Epithelial cell of proximal tubule (primary cell): ENCODE data around the gene HYCC1. TPM values are rescaled to one million over a fixed set of nuclear protein-coding genes. Genes with fewer than 3 reads are reported as not detected.

ENCODE experiments used
- DNase-seq: peaks from one replicate; pipeline ENCODE4 v3.0.0-alpha.2; 2011; ENCODE audit warnings: low read depth
- H3K4me3 ChIP-seq: 2 replicates; pipeline ENCODE4 v1.5.1; 2011; ENCODE audit warnings: low read depth, mild to moderate bottlenecking, low read length
- total RNA-seq: library from RNA; depleted of rRNA; stranded (reverse); fragments of >200 nt; gene quantifications from 2 replicates; pipeline ENCODE4 v1.2.3, GENCODE V29; 2015
- TF ChIP-seq, protein P1 (sequence below): conservative IDR thresholded peaks from 2 replicates; pipeline ENCODE4 v1.5.1; 2012; ENCODE audit warnings: low read depth, mild to moderate bottlenecking, low read length

Gene HYCC1
- total RNA-seq, 1 donor from 2014 or later: 29.7 TPM

GRCh38 chr7:22996470-22996869 is 17.5 kb downstream of the HYCC1 start:
- TF ChIP-seq, protein P1, sequence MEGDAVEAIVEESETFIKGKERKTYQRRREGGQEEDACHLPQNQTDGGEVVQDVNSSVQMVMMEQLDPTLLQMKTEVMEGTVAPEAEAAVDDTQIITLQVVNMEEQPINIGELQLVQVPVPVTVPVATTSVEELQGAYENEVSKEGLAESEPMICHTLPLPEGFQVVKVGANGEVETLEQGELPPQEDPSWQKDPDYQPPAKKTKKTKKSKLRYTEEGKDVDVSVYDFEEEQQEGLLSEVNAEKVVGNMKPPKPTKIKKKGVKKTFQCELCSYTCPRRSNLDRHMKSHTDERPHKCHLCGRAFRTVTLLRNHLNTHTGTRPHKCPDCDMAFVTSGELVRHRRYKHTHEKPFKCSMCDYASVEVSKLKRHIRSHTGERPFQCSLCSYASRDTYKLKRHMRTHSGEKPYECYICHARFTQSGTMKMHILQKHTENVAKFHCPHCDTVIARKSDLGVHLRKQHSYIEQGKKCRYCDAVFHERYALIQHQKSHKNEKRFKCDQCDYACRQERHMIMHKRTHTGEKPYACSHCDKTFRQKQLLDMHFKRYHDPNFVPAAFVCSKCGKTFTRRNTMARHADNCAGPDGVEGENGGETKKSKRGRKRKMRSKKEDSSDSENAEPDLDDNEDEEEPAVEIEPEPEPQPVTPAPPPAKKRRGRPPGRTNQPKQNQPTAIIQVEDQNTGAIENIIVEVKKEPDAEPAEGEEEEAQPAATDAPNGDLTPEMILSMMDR: no peak
- H3K4me3 ChIP-seq: no peak overlapping the region
- DNase-seq: no peak

DNA sequence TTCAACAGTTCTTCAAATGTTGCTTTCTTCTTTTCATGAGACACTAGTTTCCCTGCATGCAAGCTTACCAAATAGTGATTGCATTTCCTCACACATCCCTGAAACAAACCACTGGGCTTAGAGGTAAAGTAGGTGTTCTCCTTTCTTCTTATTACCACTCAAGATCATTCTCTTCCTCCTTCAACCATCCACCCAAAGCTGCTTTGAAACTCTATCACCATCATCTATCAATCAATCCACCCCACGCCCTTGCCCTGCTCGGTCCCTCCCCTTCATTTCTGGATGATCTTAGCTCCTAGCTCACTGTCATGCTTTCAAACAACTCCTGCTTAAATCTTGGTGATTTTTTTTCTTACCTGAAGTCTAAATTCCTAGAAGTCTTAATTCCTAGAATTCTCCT is 18.9 kb downstream of the HYCC1 start:
- no peak for DNase-seq
- TF ChIP-seq, protein P1: no peak
- H3K4me3 ChIP-seq: no peak overlapping the region

- TF ChIP-seq, protein P1: no peak
- DNase-seq: no peak
- no peak overlapping the region for H3K4me3 ChIP-seq
These were observed 20.8 kb downstream of the HYCC1 start for GRCh38 chr7:22992874-22993840.

DNA sequence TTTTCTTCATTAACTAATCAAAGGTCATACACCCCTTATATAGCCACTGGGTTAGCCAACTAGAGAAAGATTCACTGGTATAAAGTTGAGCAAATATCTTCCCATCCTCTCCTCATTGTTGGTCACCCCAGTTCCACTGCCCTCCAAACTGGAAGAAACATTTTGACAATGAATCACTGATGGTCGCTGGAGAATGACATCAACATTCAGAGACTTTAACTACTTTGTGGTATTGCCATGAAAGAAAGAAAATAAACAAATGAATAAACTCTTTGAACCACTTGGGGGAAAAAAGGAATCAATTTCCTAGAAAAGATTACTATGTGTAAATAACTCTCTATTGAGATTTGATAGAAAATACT is 23.4 kb downstream of the HYCC1 start:
- no peak for DNase-seq
- TF ChIP-seq, protein P1: no peak
- no peak overlapping the region for H3K4me3 ChIP-seq

- TF ChIP-seq, protein P1: no peak
- DNase-seq: no peak
- no peak overlapping the region for H3K4me3 ChIP-seq
These were observed 24.0 kb downstream of the HYCC1 start for GRCh38 chr7:22989643-22990587.

DNA sequence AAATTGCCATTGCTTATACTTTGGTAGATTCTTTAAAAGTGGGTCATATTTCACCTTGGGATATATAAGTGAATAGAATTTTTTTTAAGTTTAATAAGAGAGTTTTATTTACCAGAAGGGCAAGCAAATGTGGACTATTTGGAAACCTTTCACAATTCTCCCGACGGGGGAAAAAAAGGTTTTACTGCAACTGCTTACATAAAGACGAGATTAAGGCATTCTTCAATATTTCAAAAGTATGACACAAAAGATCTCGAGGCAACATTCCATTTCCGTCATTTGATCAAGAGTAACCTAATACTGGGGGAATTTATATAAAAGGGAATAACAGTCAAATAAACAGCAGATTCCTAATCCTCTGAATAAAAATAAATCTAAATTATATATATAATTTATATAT is 28.5 kb downstream of the HYCC1 start:
- DNase-seq: no peak
- no peak overlapping the region for H3K4me3 ChIP-seq
- TF ChIP-seq, protein P1: no peak
